Activated CD8-positive, alpha-beta memory T cell treated with anti-CD3 and anti-CD28 coated beads for 36 hours (primary cell): Measurements from ENCODE around the gene SKIC2. TPM values are rescaled to one million over a fixed set of nuclear protein-coding genes. Genes with fewer than 3 reads are reported as not detected.
"Not testable (repeated sequence)": the region's sequence is repeated elsewhere in the genome, so short reads cannot be mapped to it uniquely, and the experiment has no call there.

Experiments used
- CTCF ChIA-PET: fragments of 350-600 bp; sonication (Branson Sonifier 250); formaldehyde crosslinking; loops from one replicate; lab custom pipeline; 2021; ENCODE audit warnings: antibody characterized with exemption; lab: Charles Lee
- POLR2A ChIA-PET: fragments of 350-600 bp; sonication (Branson Sonifier 250); formaldehyde crosslinking; loops from one replicate; lab custom pipeline; 2021; ENCODE audit warnings: antibody characterized with exemption; lab: Charles Lee
- total RNA-seq, 2 experiments: library from RNA; stranded (reverse); gene quantifications; one replicate each; pipeline ENCODE4 v1.2.3, GENCODE V29; 2021

SKIC2 gene
- total RNA-seq, 2 experiments from 2014 or later = 106 to 109 TPM

GRCh38 chr6:31979238-31979898, 20.4 kb downstream of the SKIC2 start:
- POLR2A ChIA-PET = no interaction called here
- CTCF ChIA-PET = no interaction called here

- CTCF ChIA-PET, POLR2A ChIA-PET: not testable (repeated sequence)
Observed at GRCh38 chr6:31980195-31980876, 21.4 kb downstream of the SKIC2 start.

DNA sequence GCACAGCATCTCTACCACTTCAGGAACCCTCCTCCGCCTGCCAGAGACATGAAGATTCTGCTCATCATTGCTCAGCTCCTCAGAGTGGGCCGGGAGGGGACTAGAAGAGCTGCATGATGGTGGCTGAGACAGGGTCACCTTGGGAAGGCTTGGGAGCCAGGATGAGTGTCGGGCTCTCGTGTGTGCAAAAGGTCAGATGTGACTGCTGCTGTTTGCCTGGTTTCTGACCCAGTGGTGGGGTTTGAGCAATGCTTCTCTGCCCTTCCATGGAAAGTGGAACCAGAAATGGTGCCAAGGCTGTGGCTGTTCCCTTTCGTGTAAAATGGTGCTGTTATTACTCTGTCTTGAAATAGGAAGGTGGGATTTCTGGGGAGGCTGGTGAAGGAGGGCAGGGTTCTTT, 22.0 kb downstream of the SKIC2 start:
- POLR2A ChIA-PET, CTCF ChIA-PET: not testable (repeated sequence)

- POLR2A ChIA-PET, CTCF ChIA-PET: not testable (repeated sequence)
Observed at GRCh38 chr6:31981744-31982143, 22.8 kb downstream of the SKIC2 start, which contains the start of gene C4A. Gene C4A, plus strand, starts transcription at chr6:31982057. Its CDS starts 51 bp downstream, at chr6:31982108.

- CTCF ChIA-PET, POLR2A ChIA-PET: not testable (repeated sequence)
Observed at GRCh38 chr6:31989363-31989762, 30.4 kb downstream of the SKIC2 start.

DNA sequence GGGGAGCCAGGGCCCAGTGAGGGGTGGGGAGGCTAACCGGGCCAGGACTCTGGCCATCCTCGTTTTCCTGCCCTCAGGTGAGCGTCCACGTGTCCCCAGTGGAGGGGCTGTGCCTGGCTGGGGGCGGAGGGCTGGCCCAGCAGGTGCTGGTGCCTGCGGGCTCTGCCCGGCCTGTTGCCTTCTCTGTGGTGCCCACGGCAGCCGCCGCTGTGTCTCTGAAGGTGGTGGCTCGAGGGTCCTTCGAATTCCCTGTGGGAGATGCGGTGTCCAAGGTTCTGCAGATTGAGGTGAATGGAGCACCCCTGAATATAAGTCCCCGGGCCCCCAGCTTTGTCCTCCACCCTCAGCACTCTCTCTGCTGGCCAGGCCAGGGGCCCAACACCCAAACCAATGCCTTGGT, 35.4 kb downstream of the SKIC2 start:
- POLR2A ChIA-PET, CTCF ChIA-PET: not testable (repeated sequence)

DNA sequence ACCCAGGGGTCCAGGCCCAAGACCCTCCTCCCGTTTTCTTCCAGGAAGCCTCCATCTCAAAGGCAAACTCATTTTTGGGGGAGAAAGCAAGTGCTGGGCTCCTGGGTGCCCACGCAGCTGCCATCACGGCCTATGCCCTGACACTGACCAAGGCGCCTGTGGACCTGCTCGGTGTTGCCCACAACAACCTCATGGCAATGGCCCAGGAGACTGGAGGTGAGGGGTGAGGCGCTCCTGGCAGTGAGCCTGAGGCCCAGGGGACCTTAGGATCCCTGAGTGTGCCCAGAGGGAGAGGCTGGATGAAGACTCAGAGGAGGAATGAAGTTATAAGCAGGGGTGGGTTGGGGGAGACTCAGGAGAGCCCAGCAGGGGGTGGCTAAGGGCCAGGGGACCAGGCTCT, 37.4 kb downstream of the SKIC2 start:
- CTCF ChIA-PET, POLR2A ChIA-PET: not testable (repeated sequence)

DNA sequence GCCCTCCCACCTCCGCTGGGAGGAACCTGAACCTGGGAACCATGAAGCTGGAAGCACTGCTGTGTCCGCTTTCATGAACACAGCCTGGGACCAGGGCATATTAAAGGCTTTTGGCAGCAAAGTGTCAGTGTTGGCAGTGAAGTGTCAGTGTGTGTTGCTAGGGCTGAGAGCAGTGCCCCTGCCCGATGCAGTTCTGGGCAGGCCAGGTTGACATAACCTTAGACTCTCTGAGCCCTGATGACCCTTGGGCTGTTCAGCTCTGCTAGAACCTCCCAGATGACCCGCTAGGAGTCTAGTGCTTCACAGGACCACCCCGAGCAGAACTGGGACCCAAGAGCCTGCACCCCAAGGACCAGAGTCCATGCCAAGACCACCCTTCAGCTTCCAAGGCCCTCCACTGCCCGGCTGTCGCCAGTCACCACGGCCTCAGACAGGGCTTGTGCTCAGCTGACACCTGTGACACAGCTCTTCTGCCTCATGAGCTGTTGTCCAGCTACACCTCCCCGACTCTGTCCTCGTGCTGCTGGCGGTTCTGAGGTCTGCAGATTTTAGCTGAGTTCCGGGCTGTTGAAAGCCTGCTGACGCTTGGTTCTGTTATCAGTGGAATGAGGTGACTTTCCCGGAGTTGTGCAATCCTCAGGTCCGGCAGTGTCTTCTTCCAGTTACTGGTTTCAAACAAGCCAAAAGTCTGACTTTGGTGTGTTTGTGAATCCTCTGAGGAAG, 43.7 kb downstream of the SKIC2 start:
- POLR2A ChIA-PET, CTCF ChIA-PET: not testable (repeated sequence)

DNA sequence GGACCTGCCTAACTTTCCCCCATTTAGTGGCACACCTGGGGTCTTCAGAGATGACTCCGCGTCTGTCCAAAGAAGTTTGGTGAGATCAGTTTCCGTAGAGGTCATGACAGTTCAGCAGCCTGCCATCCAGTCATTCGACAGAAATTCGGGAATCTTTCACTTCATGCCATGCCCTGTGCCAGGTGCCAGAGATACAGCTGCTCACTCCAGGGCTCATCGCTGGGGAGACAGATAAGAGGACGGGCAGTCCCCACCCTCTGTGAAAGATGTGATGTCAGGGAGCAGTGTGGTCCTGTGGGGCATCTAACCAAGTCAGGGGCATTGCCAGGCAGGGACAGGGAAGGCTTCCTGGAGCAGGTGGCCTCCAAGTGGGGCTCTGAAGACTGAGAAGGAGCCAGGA, 44.3 kb downstream of the SKIC2 start:
- POLR2A ChIA-PET = not testable (repeated sequence)

DNA sequence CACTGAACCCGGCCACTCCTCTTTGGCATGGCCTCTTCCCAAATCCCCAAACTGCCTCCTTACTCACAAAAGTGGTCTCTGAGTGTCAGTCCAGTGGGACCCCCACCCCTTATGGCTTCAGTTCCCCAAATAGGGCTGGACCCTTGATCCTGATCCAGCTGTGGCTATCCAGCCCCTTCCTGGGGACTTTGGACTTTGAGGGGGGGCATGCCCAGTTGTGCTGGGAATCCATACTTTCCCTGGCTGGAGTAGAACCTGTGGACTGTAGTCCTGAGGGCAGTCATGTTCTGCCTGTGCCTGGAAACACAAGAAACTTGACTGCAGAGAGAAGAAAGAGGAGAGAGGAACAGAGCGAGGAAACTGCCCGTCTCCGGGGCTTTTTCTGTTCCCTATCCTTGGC, 45.4 kb downstream of the SKIC2 start:
- CTCF ChIA-PET, POLR2A ChIA-PET: not testable (repeated sequence)

More for the DNA sequence above, 44.3 kb downstream of the SKIC2 start:
- CTCF ChIA-PET = not testable (repeated sequence)

DNA sequence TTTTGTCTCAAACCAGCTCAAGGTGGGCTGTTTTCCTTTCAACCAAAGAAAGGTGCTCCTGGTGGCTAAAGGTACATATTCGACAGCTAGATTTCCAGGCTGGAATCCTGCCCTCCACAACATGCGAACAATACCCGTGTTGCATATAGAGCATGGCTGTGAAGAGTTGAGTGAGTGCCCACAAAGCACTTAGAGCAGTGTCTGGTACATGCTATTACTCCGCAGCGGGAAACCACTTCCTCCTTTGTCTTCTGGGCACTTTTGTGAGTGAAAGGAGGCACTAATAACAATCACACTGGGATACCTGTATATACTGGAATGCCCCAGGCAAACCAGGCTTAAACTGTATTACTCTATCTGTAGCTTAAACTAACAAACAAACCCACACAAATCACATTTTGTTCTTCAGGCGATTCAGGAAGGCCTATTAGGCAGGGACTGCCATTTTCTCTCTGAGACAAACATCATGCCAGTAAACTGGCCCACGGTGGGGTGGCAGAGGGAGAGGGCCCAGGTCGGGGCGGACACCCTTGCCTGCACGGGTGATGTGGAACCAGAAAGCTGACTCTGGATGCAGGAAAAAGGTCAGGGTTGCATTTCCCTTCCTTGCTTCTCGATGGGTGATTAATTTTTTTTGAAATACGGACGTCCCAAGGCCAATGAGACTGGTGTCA, 46.0 kb downstream of the SKIC2 start:
- CTCF ChIA-PET, POLR2A ChIA-PET: not testable (repeated sequence)

GRCh38 chr6:32005538-32005880, 46.5 kb downstream of the SKIC2 start:
- POLR2A ChIA-PET, CTCF ChIA-PET: not testable (repeated sequence)

GRCh38 chr6:32005991-32006529, 47.1 kb downstream of the SKIC2 start:
- POLR2A ChIA-PET, CTCF ChIA-PET: not testable (repeated sequence)

DNA sequence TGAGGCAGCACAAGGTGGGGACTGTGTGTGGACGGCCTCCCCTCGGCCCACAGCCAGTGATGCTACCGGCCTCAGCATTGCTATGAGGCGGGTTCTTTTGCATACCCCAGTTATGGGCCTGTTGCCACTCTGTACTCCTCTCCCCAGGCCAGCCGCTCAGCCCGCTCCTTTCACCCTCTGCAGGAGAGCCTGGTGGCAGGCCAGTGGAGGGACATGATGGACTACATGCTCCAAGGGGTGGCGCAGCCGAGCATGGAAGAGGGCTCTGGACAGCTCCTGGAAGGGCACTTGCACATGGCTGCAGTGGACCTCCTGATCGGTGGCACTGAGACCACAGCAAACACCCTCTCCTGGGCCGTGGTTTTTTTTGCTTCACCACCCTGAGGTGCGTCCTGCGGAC, 48.1 kb downstream of the SKIC2 start:
- CTCF ChIA-PET, POLR2A ChIA-PET: not testable (repeated sequence)

GRCh38 chr6:32008037-32008436, 49.1 kb downstream of the SKIC2 start:
- POLR2A ChIA-PET, CTCF ChIA-PET: not testable (repeated sequence)

DNA sequence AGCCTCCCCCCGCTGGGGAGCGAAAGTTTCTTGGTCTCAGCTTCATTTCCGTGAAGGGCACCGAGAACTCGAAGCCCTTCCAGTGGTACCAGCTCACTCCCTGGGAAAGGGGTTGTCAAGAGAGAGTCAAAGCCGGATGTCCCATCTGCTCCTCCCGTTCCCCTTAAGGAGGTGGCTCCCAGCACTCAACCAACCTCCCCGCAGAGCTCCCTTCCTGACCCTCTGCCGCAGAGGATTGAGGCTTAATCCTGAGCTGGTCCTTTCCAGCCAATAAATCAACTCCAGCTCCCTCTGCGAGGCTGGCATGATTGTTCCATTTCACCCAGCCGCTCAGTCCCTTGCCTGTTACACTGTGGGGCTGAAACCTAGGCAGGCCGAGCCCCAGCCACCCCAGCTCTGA, 49.6 kb downstream of the SKIC2 start:
- POLR2A ChIA-PET = not testable (repeated sequence)

DNA sequence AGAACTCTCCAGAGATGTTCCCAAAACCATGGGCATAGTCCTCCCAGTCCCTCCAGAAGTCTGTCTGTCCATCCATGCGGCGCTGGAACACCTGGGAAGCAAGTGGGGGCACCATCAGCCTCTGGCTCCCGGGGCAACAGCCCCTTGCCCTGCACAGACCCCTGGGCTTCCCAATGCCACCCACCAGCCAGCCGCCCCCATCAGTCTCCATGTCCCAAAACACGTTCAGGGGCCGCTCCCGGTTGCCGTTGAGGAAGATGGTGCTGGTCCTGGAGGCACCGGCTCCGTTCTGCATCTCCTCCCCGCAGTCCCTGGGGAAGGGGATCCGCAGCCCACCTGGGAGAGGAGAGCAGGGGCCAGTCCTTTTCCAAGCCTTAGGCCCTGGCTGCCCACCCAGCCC, 50.6 kb downstream of the SKIC2 start:
- CTCF ChIA-PET, POLR2A ChIA-PET: not testable (repeated sequence)

More for the DNA sequence above, 49.6 kb downstream of the SKIC2 start:
- CTCF ChIA-PET = not testable (repeated sequence)

DNA sequence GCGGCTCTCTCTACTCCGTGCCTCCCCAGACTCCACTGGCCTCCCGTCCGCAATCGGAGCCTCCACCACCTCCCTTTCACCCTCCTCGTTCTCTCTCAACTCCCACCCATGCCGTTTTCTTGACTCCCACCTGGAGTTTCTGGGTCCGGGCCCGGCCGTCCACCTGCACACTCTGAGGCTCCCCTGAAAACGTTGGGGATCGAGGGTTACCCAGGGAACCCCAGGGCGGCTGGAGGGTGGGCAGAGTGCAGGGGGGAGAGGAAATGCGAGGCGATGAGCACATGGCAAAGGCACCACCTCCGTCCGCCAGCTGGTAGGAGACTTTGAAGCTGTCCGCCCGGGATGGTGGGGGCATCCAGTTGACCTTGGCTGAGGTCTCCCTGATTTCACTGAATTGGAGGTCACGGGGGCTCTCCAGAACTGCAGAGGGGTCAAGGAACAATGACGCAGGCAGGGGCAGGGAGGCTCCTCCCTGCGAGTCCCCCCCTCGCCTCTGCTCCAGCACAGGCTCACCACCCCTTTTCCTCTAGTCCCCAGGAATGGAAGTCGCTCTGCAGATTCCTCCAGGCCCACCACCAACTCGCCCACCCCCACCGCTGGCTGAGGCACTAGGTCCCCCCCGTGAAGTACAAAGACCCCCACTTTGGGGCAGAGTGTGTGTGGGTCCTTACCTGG, 52.0 kb downstream of the SKIC2 start:
- CTCF ChIA-PET, POLR2A ChIA-PET: not testable (repeated sequence)

- POLR2A ChIA-PET, CTCF ChIA-PET: not testable (repeated sequence)
Observed at GRCh38 chr6:32012941-32013617, 54.1 kb downstream of the SKIC2 start.
